Measurements from ENCODE around the gene ATP9A.

DNA sequence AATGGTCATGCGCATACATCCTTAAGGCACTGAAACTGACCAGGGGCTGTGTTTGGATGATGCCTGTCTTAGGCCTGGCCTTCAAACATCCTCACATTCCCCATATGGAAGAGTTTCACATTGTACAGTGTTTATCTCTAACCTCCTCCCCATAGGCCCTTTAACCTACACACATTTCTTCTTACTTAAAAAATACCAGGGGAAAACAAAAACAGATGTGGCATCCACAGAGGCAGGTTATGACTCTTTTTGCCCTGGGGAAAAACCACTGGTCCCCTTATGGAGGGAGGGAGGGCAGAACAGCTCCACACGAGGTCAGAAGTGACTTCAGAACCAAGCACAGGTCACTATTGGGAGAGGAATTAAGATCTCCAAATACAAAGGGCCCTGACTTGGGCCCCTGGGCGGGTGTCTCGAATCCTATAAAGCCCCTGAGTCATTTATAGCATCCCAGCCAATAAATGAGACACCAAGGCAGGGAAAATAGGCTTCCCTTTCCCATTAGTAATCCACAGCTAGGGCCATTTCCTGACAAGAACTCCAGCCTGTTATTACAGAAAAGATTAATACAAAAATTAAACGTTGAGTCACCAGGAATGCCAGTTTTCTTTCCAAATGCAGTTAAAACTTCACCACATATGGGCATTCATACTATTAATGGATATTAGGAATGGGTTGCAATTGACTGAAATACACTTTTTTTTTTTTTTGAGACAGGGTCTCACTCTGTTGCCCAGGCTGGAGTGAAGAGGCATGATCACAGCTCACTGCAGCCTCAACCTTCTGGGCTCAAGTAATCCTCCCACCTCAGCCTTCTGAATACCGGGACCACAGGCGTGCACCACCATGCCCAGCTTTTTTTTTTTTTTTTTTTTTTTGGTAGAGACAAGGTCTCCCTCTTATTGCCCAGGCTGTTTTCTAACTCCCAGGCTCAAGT is 107.2 kb downstream of the ATP9A start:
- TF ChIP-seq POLR2A (IDR thresholded peaks at IDR 0.05) = no peak
- TF ChIP-seq, protein P1, sequence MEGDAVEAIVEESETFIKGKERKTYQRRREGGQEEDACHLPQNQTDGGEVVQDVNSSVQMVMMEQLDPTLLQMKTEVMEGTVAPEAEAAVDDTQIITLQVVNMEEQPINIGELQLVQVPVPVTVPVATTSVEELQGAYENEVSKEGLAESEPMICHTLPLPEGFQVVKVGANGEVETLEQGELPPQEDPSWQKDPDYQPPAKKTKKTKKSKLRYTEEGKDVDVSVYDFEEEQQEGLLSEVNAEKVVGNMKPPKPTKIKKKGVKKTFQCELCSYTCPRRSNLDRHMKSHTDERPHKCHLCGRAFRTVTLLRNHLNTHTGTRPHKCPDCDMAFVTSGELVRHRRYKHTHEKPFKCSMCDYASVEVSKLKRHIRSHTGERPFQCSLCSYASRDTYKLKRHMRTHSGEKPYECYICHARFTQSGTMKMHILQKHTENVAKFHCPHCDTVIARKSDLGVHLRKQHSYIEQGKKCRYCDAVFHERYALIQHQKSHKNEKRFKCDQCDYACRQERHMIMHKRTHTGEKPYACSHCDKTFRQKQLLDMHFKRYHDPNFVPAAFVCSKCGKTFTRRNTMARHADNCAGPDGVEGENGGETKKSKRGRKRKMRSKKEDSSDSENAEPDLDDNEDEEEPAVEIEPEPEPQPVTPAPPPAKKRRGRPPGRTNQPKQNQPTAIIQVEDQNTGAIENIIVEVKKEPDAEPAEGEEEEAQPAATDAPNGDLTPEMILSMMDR (IDR thresholded peaks at IDR 0.05) = no peak

All from tibial nerve (tissue), 3 donors.